IPS-18a (cell line): ENCODE measurements around the gene ASCC1.

Source experiments
- H3K27ac ChIP-seq: one replicate; pipeline ENCODE4 v1.5.1; 2013; ENCODE audit warnings: low read length
- H3K27me3 ChIP-seq: one replicate; pipeline ENCODE4 v1.6.1; 2013; ENCODE audit warnings: mild to moderate bottlenecking, low read length; ENCODE audit not compliant: control insufficient read depth, insufficient read depth
- H3K36me3 ChIP-seq: one replicate; pipeline ENCODE4 v1.6.1; 2013; ENCODE audit warnings: low read depth, low read length; ENCODE audit not compliant: control insufficient read depth
- H3K4me1 ChIP-seq: one replicate; pipeline ENCODE4 v1.6.1; 2013; ENCODE audit warnings: low read depth, low read length; ENCODE audit not compliant: control insufficient read depth
- H3K4me3 ChIP-seq: one replicate; pipeline ENCODE4 v1.5.1; 2013; ENCODE audit warnings: low read length
- H3K9ac ChIP-seq: one replicate; pipeline ENCODE4 v1.6.1; 2013; ENCODE audit warnings: mild to moderate bottlenecking, low read length, moderate library complexity
- H3K9me3 ChIP-seq: one replicate; pipeline ENCODE4 v1.6.1; 2013; ENCODE audit warnings: low read depth, low read length; ENCODE audit not compliant: control insufficient read depth

Gene ASCC1

DNA sequence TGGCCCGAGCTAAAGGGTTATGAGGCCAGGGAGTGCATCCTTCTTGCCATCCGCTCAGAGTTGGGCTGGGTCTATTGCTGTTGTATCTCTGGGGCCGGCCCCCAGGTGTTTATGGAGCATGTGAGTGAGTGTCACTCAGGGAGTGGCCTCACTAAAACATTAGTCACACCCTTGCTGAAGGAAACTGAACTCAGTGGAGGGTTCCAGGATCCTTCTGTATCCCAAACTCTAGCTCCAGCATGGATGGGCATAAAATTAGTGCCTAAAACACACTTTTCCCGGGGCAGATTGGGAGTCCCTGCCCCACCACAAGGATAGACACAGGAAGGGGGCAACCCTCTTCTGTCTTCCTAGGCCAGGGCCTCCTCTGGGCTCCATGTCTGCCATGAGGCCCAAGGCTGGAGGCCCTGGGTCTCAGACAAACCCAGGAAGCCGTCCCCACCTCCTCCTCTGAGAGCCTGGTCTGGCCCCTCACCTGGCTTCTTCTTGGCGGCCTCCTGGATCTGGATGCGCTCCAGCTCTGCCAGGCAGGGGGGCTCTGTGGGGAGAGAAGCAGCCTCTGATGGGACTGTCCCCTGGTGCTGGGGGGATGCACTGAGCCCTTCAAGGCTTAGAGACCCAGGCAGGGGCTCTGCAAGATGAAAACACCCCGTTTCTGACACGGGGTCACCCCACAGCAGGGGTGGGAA, 152.2 kb downstream of the ASCC1 start:
- no peak overlapping the region for H3K27ac ChIP-seq
- no peaks in the 10 kb centered on the region for H3K27me3 ChIP-seq
- H3K4me1 ChIP-seq: no peaks in the 10 kb centered on the region
- no peak overlapping the region for H3K4me3 ChIP-seq
- no peaks in the 10 kb centered on the region for H3K36me3 ChIP-seq
- H3K9ac ChIP-seq: no peak overlapping the region
- H3K9me3 ChIP-seq: no peaks in the 10 kb centered on the region

- Histone ChIP-seq H3K4me3 (no peak overlapping the region), H3K9me3 (no peaks in the 10 kb centered on the region), H3K4me1 (no peaks in the 10 kb centered on the region), H3K9ac (no peak overlapping the region), H3K27ac (no peak overlapping the region), H3K36me3 (no peaks in the 10 kb centered on the region), H3K27me3 (no peaks in the 10 kb centered on the region)
These were observed 153.0 kb downstream of the ASCC1 start for GRCh38 chr10:72062832-72063702.

GRCh38 chr10:72062382-72062781, 153.7 kb downstream of the ASCC1 start:
- H3K4me1 ChIP-seq: no peaks in the 10 kb centered on the region
- H3K9ac ChIP-seq: no peak overlapping the region
- no peak overlapping the region for H3K4me3 ChIP-seq
- no peaks in the 10 kb centered on the region for H3K36me3 ChIP-seq
- no peak overlapping the region for H3K27ac ChIP-seq
- no peaks in the 10 kb centered on the region for H3K27me3 ChIP-seq
- H3K9me3 ChIP-seq: no peaks in the 10 kb centered on the region

DNA sequence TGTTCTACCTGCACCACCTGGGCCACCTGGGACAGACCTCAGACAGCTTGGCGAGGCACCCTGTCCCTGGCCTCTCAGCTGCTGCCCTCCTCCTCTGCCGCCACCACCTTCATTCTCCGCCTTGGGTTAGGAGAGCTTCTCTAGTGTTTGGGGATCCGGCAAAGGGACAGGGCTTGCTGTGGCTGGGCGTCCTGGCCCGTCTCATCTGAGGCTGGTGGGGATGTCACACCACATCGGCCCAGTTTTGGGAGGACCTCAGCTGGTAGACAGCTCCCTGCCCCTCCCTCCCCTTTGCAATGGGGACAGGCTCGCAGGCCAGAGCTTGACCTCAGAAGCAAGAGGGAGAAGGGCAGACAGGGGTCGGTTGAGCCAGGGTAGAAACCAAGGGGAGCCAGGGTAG, 154.1 kb downstream of the ASCC1 start:
- Histone ChIP-seq H3K9me3 (no peaks in the 10 kb centered on the region), H3K27me3 (no peaks in the 10 kb centered on the region), H3K27ac (no peak overlapping the region), H3K4me3 (no peak overlapping the region), H3K9ac (no peak overlapping the region), H3K36me3 (no peaks in the 10 kb centered on the region), H3K4me1 (no peaks in the 10 kb centered on the region)

DNA sequence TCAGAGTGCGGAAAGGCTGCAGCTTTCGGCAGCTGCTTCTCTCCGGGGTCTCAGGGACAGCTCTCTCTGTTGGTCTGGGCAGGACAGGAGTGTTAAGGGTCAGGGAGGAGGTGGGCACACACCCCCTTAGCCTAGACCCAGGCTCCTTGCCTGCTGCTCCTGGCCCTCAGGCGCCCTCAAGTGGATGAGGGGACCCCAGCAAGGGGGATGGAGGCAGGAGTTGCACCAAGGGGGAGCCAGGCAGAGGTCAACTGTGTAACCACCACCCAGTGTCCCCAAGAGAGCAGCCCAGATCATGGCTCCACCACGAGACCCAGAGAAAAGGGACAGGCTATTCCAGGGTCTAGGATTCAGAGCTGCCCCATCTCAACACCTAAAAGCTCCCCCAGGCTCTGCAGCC, 154.6 kb downstream of the ASCC1 start:
- Histone ChIP-seq H3K27me3 (no peaks in the 10 kb centered on the region), H3K9ac (no peak overlapping the region), H3K27ac (no peak overlapping the region), H3K36me3 (no peaks in the 10 kb centered on the region), H3K4me3 (no peak overlapping the region), H3K9me3 (no peaks in the 10 kb centered on the region), H3K4me1 (no peaks in the 10 kb centered on the region)

- H3K9ac ChIP-seq: no peak overlapping the region
- H3K36me3 ChIP-seq: no peaks in the 10 kb centered on the region
- no peak overlapping the region for H3K4me3 ChIP-seq
- H3K4me1 ChIP-seq: no peaks in the 10 kb centered on the region
- no peaks in the 10 kb centered on the region for H3K27me3 ChIP-seq
- no peak overlapping the region for H3K27ac ChIP-seq
- H3K9me3 ChIP-seq: no peaks in the 10 kb centered on the region
These were observed 155.9 kb downstream of the ASCC1 start for GRCh38 chr10:72059843-72060822.

- no peaks in the 10 kb centered on the region for H3K27me3 ChIP-seq
- H3K9ac ChIP-seq: no peak overlapping the region
- H3K36me3 ChIP-seq: no peaks in the 10 kb centered on the region
- no peaks in the 10 kb centered on the region for H3K4me1 ChIP-seq
- H3K9me3 ChIP-seq: no peaks in the 10 kb centered on the region
- no peak overlapping the region for H3K4me3 ChIP-seq
- H3K27ac ChIP-seq: no peak overlapping the region
These were observed 156.9 kb downstream of the ASCC1 start for GRCh38 chr10:72058989-72059842.

- Histone ChIP-seq H3K4me1 (no peaks in the 10 kb centered on the region), H3K27ac (no peak overlapping the region), H3K4me3 (no peak overlapping the region), H3K9me3 (no peaks in the 10 kb centered on the region), H3K36me3 (no peaks in the 10 kb centered on the region), H3K9ac (no peak overlapping the region), H3K27me3 (no peaks in the 10 kb centered on the region)
These were observed 157.7 kb downstream of the ASCC1 start for GRCh38 chr10:72058347-72058898.

DNA sequence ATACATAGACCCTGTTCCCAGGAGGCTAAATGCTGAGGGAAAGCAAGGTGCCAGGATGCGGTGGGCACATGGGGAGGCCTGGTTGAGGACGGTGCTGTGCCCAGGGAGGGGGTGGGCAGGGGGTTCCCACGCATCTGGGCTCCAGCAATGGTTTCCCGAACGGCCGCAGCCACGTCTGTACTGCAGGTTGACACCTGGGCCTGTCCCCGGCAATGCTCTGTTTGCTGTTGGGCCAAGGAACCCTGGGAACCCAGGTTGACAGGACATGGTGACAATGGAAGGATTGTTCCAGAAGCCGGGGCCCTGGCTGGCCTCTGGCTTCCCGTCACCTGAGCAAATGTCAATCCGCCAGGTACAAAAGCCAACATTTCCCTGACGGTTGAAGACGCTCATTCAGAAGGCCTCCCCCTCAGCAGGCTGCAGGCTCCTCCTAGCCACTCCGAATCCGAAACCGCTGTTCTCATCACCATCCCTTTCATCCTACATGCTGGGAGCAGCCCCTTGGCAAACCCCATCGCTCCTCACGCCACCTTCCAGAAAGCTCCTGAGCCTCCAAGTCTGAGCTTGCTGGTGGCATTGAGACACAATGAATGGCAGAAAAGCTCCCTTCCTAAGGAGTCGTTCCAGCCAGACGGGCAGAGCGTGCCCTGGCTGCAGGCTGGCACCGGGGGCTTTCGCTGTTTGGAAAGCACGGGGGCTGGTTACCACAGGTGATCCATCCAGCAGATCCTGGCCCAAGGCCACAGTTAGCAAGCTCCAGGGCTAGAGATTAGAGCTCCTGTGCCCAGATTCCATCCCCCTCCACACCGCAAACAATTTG, 158.9 kb downstream of the ASCC1 start:
- no peaks in the 10 kb centered on the region for H3K9me3 ChIP-seq
- no peak overlapping the region for H3K9ac ChIP-seq
- H3K27ac ChIP-seq: no peak overlapping the region

GRCh38 chr10:72056113-72056512, 160.0 kb downstream of the ASCC1 start:
- H3K9me3 ChIP-seq: no peaks in the 10 kb centered on the region
- H3K36me3 ChIP-seq: no peaks in the 10 kb centered on the region
- no peak overlapping the region for H3K27ac ChIP-seq
- H3K4me3 ChIP-seq: no peak overlapping the region
- H3K4me1 ChIP-seq: no peaks in the 10 kb centered on the region
- H3K27me3 ChIP-seq: no peaks in the 10 kb centered on the region
- no peak overlapping the region for H3K9ac ChIP-seq

More for the DNA sequence above, 158.9 kb downstream of the ASCC1 start:
- Histone ChIP-seq H3K36me3 (no peaks in the 10 kb centered on the region), H3K27me3 (no peaks in the 10 kb centered on the region), H3K4me3 (no peak overlapping the region), H3K4me1 (no peaks in the 10 kb centered on the region)
